ENCODE measurements around the gene TMEM234.

GRCh38 chr1:32255072-32256071, 33.2 kb upstream of the TMEM234 start:
- TF ChIP-seq, protein P1, sequence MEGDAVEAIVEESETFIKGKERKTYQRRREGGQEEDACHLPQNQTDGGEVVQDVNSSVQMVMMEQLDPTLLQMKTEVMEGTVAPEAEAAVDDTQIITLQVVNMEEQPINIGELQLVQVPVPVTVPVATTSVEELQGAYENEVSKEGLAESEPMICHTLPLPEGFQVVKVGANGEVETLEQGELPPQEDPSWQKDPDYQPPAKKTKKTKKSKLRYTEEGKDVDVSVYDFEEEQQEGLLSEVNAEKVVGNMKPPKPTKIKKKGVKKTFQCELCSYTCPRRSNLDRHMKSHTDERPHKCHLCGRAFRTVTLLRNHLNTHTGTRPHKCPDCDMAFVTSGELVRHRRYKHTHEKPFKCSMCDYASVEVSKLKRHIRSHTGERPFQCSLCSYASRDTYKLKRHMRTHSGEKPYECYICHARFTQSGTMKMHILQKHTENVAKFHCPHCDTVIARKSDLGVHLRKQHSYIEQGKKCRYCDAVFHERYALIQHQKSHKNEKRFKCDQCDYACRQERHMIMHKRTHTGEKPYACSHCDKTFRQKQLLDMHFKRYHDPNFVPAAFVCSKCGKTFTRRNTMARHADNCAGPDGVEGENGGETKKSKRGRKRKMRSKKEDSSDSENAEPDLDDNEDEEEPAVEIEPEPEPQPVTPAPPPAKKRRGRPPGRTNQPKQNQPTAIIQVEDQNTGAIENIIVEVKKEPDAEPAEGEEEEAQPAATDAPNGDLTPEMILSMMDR (IDR thresholded peaks at IDR 0.05) = no peak
- TF ChIP-seq POLR2A (IDR thresholded peaks at IDR 0.05) = no peak

Data from right lobe of liver (tissue), 4 donors.